ENCODE measurements around the gene ARHGAP8.

- TF ChIP-seq, protein P1, sequence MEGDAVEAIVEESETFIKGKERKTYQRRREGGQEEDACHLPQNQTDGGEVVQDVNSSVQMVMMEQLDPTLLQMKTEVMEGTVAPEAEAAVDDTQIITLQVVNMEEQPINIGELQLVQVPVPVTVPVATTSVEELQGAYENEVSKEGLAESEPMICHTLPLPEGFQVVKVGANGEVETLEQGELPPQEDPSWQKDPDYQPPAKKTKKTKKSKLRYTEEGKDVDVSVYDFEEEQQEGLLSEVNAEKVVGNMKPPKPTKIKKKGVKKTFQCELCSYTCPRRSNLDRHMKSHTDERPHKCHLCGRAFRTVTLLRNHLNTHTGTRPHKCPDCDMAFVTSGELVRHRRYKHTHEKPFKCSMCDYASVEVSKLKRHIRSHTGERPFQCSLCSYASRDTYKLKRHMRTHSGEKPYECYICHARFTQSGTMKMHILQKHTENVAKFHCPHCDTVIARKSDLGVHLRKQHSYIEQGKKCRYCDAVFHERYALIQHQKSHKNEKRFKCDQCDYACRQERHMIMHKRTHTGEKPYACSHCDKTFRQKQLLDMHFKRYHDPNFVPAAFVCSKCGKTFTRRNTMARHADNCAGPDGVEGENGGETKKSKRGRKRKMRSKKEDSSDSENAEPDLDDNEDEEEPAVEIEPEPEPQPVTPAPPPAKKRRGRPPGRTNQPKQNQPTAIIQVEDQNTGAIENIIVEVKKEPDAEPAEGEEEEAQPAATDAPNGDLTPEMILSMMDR (conservative IDR thresholded peaks at IDR 0.05 in 1 of 2, IDR thresholded peaks at IDR 0.05 in 1 of 2; ENCODE audit: low read depth in 1 of 2, low read length in 2 of 2) = no peak
- TF ChIP-seq EZH2 (IDR thresholded peaks at IDR 0.05; ENCODE audit: low read length, missing control alignments) = no peak
These were observed 43.6 kb downstream of the ARHGAP8 start for GRCh38 chr22:44795701-44796630.
